ENCODE measurements around the gene KLHL18.
"Not testable (repeated sequence)": the region's sequence is repeated elsewhere in the genome, so short reads cannot be mapped to it uniquely, and the experiment has no call there.

The KLHL18 gene

GRCh38 chr3:47276558-47276957, 6.2 kb upstream of the KLHL18 start:
- no peak for DNase-seq

GRCh38 chr3:47280519-47280918, 2.2 kb upstream of the KLHL18 start:
- DNase-seq = no peak

GRCh38 chr3:47283193-47283537, 421 bp downstream of the KLHL18 start:
- no peak for DNase-seq

- no peak for DNase-seq
Observed at GRCh38 chr3:47283591-47284364, 1.0 kb downstream of the KLHL18 start.

- DNase-seq = no peak
Observed at GRCh38 chr3:47288966-47289910, 6.5 kb downstream of the KLHL18 start.

GRCh38 chr3:47291158-47291753, 8.5 kb downstream of the KLHL18 start:
- no peak for DNase-seq

- DNase-seq = not testable (repeated sequence)
Observed at GRCh38 chr3:47291754-47292420, 9.1 kb downstream of the KLHL18 start.

- no peak for DNase-seq
Observed at GRCh38 chr3:47293822-47294221, 11.1 kb downstream of the KLHL18 start.

- no peak for DNase-seq
Observed at GRCh38 chr3:47294392-47294791, 11.6 kb downstream of the KLHL18 start.

- DNase-seq = no peak
Observed at GRCh38 chr3:47295322-47295721, 12.6 kb downstream of the KLHL18 start.

GRCh38 chr3:47295976-47296375, 13.2 kb downstream of the KLHL18 start:
- DNase-seq = no peak

GRCh38 chr3:47296562-47297302, 14.0 kb downstream of the KLHL18 start:
- no peak for DNase-seq

- no peak for DNase-seq
Observed at GRCh38 chr3:47298439-47298838, 15.7 kb downstream of the KLHL18 start.

GRCh38 chr3:47299381-47300318, 16.9 kb downstream of the KLHL18 start:
- no peak for DNase-seq

GRCh38 chr3:47301456-47301855, 18.7 kb downstream of the KLHL18 start:
- no peak for DNase-seq

GRCh38 chr3:47306022-47306421, 23.3 kb downstream of the KLHL18 start:
- DNase-seq = no peak

GRCh38 chr3:47309231-47309630, 26.5 kb downstream of the KLHL18 start:
- not testable (repeated sequence) for DNase-seq

- no peak for DNase-seq
Observed at GRCh38 chr3:47310391-47310790, 27.6 kb downstream of the KLHL18 start.

GRCh38 chr3:47313341-47314055, 30.8 kb downstream of the KLHL18 start:
- DNase-seq = no peak

- no peak for DNase-seq
Observed at GRCh38 chr3:47314056-47314764, 31.5 kb downstream of the KLHL18 start.

Data from CD4-positive, alpha-beta T cell treated with Interleukin-15 for 1 hour (primary cell).